Right atrium auricular region (tissue), 2 donors: ENCODE results near the gene BID. TPM values are rescaled to one million over a fixed set of nuclear protein-coding genes. Genes with fewer than 3 reads are reported as not detected.

Experiments
- DNase-seq: peaks from one replicate; pipeline ENCODE4 v3.0.0-alpha.2; 2019; ENCODE audit warnings: low spot score
- H3K27ac ChIP-seq, 2 donors: fragments of 200-600 bp; sonication (generic); 1 replicate in 1 of 2; 2 replicates in 1 of 2; pipeline ENCODE4 v1.5.1; 2016 to 2019
- H3K27me3 ChIP-seq, 2 donors: fragments of 200-600 bp; sonication (generic); one replicate each; pipeline versions ENCODE4 v1.5.1 to v1.6.0; 2017 to 2019
- H3K36me3 ChIP-seq: fragments of 200-600 bp; sonication (generic); one replicate; pipeline ENCODE4 v1.5.1; 2016
- H3K4me1 ChIP-seq, 2 donors: fragments of 200-600 bp; sonication (generic); one replicate each; pipeline versions ENCODE4 v1.5.1 to v1.6.0; 2017 to 2019
- H3K4me3 ChIP-seq, 2 donors: fragments of 200-600 bp; sonication (generic); 1 replicate in 1 of 2; 2 replicates in 1 of 2; pipeline ENCODE4 v1.5.1; 2017 to 2019; ENCODE audit warnings: mild to moderate bottlenecking in 1 of 2, moderate library complexity in 1 of 2
- H3K9me3 ChIP-seq, 2 donors: fragments of 200-600 bp; sonication (generic); one replicate each; pipeline ENCODE4 v1.5.1; 2019
- total RNA-seq, 2 donors: library from RNA; depleted of rRNA; stranded (reverse); fragments of >200 nt; gene quantifications; one replicate each; pipeline ENCODE4 v1.1.0, GENCODE V29; 2016
- TF ChIP-seq, protein P1 (sequence below), 2 donors: fragments of 200-600 bp; sonication (generic); IDR thresholded peaks; one replicate each; pipeline ENCODE4 v1.5.1; 2019; ENCODE audit warnings: antibody characterized with exemption in 2 of 2

Gene BID
- total RNA-seq, 2 donors from 2014 or later, result 10.5 to 14.1 TPM

- no peak for DNase-seq
- H3K36me3 ChIP-seq, result peaks cover 24% of the 10 kb centered on the region
- no peak overlapping the region for H3K4me3 ChIP-seq
- H3K4me1 ChIP-seq, result peaks cover 0 to 29% of the 10 kb centered on the region in 2 donors
- H3K9me3 ChIP-seq, result no peaks in the 10 kb centered on the region
- no peaks in the 10 kb centered on the region for H3K27me3 ChIP-seq
- TF ChIP-seq, protein P1, sequence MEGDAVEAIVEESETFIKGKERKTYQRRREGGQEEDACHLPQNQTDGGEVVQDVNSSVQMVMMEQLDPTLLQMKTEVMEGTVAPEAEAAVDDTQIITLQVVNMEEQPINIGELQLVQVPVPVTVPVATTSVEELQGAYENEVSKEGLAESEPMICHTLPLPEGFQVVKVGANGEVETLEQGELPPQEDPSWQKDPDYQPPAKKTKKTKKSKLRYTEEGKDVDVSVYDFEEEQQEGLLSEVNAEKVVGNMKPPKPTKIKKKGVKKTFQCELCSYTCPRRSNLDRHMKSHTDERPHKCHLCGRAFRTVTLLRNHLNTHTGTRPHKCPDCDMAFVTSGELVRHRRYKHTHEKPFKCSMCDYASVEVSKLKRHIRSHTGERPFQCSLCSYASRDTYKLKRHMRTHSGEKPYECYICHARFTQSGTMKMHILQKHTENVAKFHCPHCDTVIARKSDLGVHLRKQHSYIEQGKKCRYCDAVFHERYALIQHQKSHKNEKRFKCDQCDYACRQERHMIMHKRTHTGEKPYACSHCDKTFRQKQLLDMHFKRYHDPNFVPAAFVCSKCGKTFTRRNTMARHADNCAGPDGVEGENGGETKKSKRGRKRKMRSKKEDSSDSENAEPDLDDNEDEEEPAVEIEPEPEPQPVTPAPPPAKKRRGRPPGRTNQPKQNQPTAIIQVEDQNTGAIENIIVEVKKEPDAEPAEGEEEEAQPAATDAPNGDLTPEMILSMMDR (IDR thresholded peaks at IDR 0.05), result no peak
- H3K27ac ChIP-seq, result peak overlapping the region; percentile 68 to 80
These were observed 50.0 kb downstream of the BID start for GRCh38 chr22:17724241-17724640.

DNA sequence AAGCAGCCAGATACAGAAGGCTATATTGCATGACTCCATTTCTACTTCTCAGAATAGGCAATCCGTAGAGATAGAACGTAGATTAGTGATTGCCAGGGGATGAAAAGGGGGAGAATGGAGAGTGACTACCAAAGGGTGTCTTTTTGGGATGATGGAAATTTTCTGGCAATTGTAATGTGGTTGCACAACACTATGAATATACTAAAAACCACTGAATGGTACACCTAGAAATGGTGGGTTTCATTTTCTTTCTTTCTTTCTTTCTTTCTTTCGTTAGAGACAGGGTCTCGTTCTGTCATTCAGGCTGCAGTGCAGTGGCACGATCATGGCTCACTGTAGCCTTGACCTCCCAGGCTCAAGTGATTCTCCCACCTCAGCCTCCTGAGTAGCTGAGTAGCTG lies 54.4 kb downstream of the BID start:
- Histone ChIP-seq H3K4me3 (no peak overlapping the region), H3K27ac (no peak overlapping the region), H3K4me1 (peaks cover 0 to 11% of the 10 kb centered on the region in 2 donors), H3K36me3 (no peaks in the 10 kb centered on the region), H3K9me3 (no peaks in the 10 kb centered on the region), H3K27me3 (no peaks in the 10 kb centered on the region)
- TF ChIP-seq, protein P1 (IDR thresholded peaks at IDR 0.05), result no peak
- DNase-seq, result no peak

GRCh38 chr22:17717708-17718107 lies 56.6 kb downstream of the BID start:
- Histone ChIP-seq H3K4me1 (no peaks in the 10 kb centered on the region), H3K4me3 (no peak overlapping the region), H3K27ac (no peak overlapping the region), H3K27me3 (no peaks in the 10 kb centered on the region), H3K9me3 (no peaks in the 10 kb centered on the region), H3K36me3 (no peaks in the 10 kb centered on the region)
- no peak for DNase-seq
- TF ChIP-seq, protein P1 (IDR thresholded peaks at IDR 0.05), result no peak

GRCh38 chr22:17716529-17716928 lies 57.7 kb downstream of the BID start:
- Histone ChIP-seq H3K27ac (no peak overlapping the region), H3K27me3 (no peaks in the 10 kb centered on the region), H3K4me1 (no peaks in the 10 kb centered on the region), H3K4me3 (no peak overlapping the region), H3K9me3 (no peaks in the 10 kb centered on the region), H3K36me3 (no peaks in the 10 kb centered on the region)
- TF ChIP-seq, protein P1 (IDR thresholded peaks at IDR 0.05), result no peak
- no peak for DNase-seq

GRCh38 chr22:17712441-17712840 lies 61.8 kb downstream of the BID start:
- H3K27me3 ChIP-seq, result no peaks in the 10 kb centered on the region
- TF ChIP-seq, protein P1 (IDR thresholded peaks at IDR 0.05), result no peak
- no peaks in the 10 kb centered on the region for H3K9me3 ChIP-seq
- no peak for DNase-seq
- peaks cover 13% of the 10 kb centered on the region for H3K36me3 ChIP-seq
- no peaks in the 10 kb centered on the region for H3K4me1 ChIP-seq
- H3K4me3 ChIP-seq, result no peak overlapping the region
- no peak overlapping the region for H3K27ac ChIP-seq

DNA sequence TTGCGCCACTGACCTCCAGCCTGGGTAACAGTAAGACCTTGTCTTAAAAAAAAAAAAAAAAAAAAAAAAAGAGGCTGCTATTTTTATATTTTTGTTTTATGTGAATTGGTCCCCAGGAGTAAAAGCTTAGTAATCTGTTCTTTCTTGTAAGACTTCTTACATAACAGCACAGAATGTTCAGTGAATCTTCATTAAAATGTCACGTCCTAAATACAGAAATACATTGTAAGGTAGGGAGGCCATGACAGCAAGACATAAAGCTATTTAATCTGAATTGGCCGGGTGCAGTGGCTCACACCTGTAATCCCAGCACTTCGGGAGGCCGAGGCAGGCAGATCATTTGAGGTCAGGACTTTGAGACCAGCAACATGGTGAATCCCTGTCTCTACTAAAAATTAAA lies 64.2 kb downstream of the BID start:
- H3K27me3 ChIP-seq, result no peaks in the 10 kb centered on the region
- no peak overlapping the region for H3K4me3 ChIP-seq
- DNase-seq, result no peak
- peaks cover 13% of the 10 kb centered on the region for H3K36me3 ChIP-seq
- TF ChIP-seq, protein P1 (IDR thresholded peaks at IDR 0.05), result no peak
- peaks cover 0 to 7% of the 10 kb centered on the region in 2 donors for H3K4me1 ChIP-seq
- no peaks in the 10 kb centered on the region for H3K9me3 ChIP-seq
- no peak overlapping the region for H3K27ac ChIP-seq
